ENCODE measurements around the gene IL2RA.

The IL2RA gene

DNA sequence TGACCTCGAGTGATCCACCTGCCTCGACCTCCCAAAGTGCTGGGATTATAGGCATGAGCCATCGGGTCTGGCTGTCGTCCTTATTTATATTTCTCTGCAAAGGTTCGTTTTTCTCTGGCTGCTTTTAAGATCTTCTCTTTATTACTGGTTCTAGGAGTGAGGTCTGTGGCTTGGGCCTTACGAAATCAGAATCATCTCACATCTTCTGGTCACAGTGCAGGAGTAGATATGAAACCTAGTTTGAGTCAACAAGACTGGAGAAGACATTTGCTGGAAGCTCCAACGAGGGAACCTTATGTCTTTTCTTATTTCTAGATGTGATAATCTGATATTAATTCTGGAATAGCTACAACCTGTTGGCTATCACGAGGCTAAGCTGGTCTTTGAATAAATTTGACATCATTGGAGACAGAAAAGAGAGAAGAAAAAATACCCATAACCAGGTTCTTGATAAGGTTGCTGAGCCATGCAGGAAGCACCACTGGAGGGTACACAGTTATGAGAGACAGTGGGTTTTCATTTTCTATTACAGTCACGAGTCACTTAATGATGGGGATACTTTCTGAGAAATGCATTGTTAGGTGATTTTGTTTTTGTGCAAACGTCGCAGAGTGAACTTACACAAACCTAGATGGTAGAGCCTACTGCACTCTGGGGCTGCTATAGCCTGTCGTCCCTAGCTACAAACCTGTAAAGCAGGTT, 59.2 kb downstream of the IL2RA start:
- no peaks in the 10 kb centered on the region for H3K9me3 ChIP-seq (ENCODE audit: severe bottlenecking)
- H3K36me3 ChIP-seq, result no peaks in the 10 kb centered on the region
- DNase-seq, result no peak

DNA sequence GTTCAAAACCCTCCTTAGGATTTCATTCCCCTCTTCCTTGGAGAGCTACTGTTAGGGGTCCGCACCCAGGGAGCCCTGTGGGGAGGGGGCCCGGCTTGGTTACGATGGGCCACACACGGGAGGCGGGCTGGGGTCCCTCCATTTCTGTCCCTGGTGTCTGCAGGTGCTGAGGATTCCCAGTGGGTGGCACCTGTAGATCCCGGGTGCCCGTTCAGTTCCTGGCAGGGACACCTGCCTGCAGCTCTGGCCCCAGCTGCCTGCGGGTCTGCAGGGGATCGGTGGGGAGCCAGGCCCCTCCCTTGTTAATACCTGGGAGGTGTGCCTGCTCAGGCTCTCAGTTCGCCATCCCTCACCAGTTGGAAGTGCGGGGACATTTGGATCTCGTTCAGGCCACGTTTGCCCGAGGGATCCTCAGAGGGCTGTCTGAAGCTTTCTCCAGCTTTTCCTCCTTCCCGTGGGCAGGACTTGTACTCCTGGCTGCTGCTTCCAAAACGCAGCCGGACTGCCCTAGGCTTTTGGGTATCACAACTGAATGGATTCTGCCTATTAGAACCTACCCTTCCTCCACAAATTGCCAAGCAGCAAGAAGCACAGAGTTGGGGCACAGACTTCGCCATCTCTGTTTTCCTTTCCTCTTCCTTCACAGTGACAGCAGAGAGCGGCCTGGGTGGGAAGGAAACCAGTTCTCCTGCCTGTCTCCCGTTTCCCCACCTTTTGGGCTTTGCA, 62.6 kb downstream of the IL2RA start:
- H3K27ac ChIP-seq, result no peak overlapping the region
- H3K4me3 ChIP-seq (ENCODE audit: low read depth, low read length), result no peak overlapping the region
- no peaks in the 10 kb centered on the region for H3K9me3 ChIP-seq (ENCODE audit: severe bottlenecking)
- no peak for DNase-seq
- TF ChIP-seq, protein P1, sequence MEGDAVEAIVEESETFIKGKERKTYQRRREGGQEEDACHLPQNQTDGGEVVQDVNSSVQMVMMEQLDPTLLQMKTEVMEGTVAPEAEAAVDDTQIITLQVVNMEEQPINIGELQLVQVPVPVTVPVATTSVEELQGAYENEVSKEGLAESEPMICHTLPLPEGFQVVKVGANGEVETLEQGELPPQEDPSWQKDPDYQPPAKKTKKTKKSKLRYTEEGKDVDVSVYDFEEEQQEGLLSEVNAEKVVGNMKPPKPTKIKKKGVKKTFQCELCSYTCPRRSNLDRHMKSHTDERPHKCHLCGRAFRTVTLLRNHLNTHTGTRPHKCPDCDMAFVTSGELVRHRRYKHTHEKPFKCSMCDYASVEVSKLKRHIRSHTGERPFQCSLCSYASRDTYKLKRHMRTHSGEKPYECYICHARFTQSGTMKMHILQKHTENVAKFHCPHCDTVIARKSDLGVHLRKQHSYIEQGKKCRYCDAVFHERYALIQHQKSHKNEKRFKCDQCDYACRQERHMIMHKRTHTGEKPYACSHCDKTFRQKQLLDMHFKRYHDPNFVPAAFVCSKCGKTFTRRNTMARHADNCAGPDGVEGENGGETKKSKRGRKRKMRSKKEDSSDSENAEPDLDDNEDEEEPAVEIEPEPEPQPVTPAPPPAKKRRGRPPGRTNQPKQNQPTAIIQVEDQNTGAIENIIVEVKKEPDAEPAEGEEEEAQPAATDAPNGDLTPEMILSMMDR (IDR thresholded peaks at IDR 0.05; ENCODE audit: low read depth, low read length), result no peak
- no peaks in the 10 kb centered on the region for H3K36me3 ChIP-seq
- H3K27me3 ChIP-seq (ENCODE audit: insufficient read depth, low read depth, severe bottlenecking), result peaks cover 18% of the 10 kb centered on the region

More for the DNA sequence above, 59.2 kb downstream of the IL2RA start:
- no peak overlapping the region for H3K4me3 ChIP-seq (ENCODE audit: low read depth, low read length)
- peaks cover 12% of the 10 kb centered on the region for H3K27me3 ChIP-seq (ENCODE audit: insufficient read depth, low read depth, severe bottlenecking)
- TF ChIP-seq, protein P1 (IDR thresholded peaks at IDR 0.05; ENCODE audit: low read depth, low read length), result no peak
- H3K27ac ChIP-seq, result no peak overlapping the region

DNA sequence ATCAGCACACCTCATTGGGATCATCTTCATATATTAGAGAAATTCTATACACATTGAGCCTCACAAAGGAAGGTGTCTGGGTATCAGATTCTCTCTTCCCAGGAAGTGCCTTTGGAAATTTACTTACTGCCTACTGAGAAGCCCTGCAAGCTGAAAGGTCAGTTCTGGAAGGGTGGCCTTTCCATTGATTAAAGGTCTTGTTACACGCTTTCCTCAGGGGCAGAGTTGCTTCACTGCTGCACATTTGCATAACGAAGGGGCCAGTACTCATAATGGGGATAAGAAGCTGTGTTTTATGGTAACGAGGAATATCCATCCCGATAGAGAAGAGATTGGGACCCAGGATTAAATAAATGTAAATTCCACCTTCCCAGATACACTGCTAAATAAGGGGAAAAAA, 65.5 kb downstream of the IL2RA start:
- peaks cover 10% of the 10 kb centered on the region for H3K27me3 ChIP-seq (ENCODE audit: insufficient read depth, low read depth, severe bottlenecking)
- no peak for DNase-seq
- no peak overlapping the region for H3K27ac ChIP-seq
- H3K9me3 ChIP-seq (ENCODE audit: severe bottlenecking), result no peaks in the 10 kb centered on the region
- TF ChIP-seq, protein P1 (IDR thresholded peaks at IDR 0.05; ENCODE audit: low read depth, low read length), result no peak
- no peaks in the 10 kb centered on the region for H3K36me3 ChIP-seq
- no peak overlapping the region for H3K4me3 ChIP-seq (ENCODE audit: low read depth, low read length)

DNA sequence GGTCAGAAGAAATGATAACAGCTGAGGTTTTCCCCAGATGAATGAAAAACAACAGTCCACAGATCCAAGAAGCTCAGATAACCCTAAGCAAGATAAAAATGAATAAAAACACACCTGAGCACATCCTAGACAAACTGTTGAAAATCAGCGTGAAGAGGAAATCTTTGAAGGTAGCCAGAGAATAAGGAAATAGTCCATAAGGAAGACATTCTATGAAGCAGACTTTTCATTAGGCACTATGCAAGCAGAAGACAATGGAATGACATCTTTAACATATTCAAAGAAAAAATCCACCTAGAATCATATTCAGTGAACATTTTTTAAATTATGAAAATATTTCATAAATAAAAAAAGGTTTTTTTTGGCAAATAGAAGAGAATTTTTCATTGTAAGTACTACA, 69.8 kb downstream of the IL2RA start:
- H3K9me3 ChIP-seq (ENCODE audit: severe bottlenecking), result no peaks in the 10 kb centered on the region
- no peaks in the 10 kb centered on the region for H3K36me3 ChIP-seq
- no peak overlapping the region for H3K27ac ChIP-seq
- H3K27me3 ChIP-seq (ENCODE audit: insufficient read depth, low read depth, severe bottlenecking), result peaks cover 15% of the 10 kb centered on the region
- H3K4me3 ChIP-seq (ENCODE audit: low read depth, low read length), result no peak overlapping the region
- DNase-seq, result no peak
- TF ChIP-seq, protein P1 (IDR thresholded peaks at IDR 0.05; ENCODE audit: low read depth, low read length), result no peak

DNA sequence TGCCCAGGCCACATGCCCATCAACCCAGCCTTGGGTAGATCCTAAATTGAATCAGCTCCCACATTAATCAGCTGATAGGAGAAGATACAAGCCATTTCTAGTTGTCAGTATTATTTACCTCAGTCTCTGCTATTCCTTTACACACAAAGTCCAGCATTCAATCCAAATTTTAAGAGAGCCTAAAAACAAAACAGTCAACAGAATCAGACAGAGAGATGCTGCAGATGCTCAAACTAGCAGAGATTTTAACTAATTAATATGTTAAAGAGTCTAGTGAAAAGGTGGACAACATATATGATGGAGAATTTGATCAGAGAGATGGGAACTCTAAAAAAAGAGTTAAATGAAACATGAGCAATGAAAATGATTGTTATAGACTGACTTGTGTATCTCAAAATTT, 70.5 kb downstream of the IL2RA start:
- no peaks in the 10 kb centered on the region for H3K9me3 ChIP-seq (ENCODE audit: severe bottlenecking)
- no peaks in the 10 kb centered on the region for H3K36me3 ChIP-seq
- no peak overlapping the region for H3K4me3 ChIP-seq (ENCODE audit: low read depth, low read length)
- TF ChIP-seq, protein P1 (IDR thresholded peaks at IDR 0.05; ENCODE audit: low read depth, low read length), result no peak
- DNase-seq, result no peak
- H3K27ac ChIP-seq, result no peak overlapping the region
- peaks cover 16% of the 10 kb centered on the region for H3K27me3 ChIP-seq (ENCODE audit: insufficient read depth, low read depth, severe bottlenecking)
